ENCODE data around the gene IGFBP7. TPM values are rescaled to one million over a fixed set of nuclear protein-coding genes. Genes with fewer than 3 reads are reported as not detected.

The IGFBP7 gene
- total and polyA plus RNA-seq, 2 of the 8 experiments (the other 6 are each of a cell fraction or from before 2014, with no cell fraction given): 0.17 to 0.48 TPM

DNA sequence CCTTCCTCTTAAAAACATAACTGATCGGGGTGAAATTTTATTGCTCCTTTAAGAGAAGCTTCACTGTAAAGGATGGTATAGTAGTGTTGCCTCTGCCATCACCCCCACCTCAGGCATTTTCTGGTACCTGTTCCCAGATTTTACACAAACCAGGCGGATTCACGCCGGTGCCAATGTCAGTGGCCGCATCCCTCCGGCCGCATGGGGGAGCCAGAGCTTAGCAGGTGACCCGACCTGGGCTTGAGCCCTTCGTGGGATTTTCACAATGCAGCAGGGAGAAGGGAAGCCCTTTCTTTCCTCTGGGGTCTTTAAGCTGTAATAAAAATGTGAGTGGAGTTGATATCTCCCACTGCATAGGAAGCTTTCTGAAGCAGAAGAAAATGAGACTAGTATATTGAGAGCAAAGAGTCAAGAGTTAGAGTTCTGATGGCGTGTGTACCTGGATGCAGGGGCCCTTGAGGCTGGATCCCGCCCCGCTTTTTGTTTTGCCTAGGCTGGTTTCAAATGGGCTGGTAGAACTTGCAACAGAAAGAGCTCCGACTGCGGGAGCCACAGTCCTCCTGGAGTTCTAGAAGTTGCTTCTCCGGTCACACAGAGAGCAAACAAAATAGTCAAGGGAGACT is 72.1 kb downstream of the IGFBP7 start (continued):
- TF ChIP-seq HDAC2 (IDR thresholded peaks at IDR 0.05; ENCODE audit: borderline replicate concordance in 1 of 2, low read depth in 2 of 2, low read length in 2 of 2) (peak in 1 of 2 experiments; percentile 86; a peak in 1 of 4 replicates), BACH1 (IDR thresholded peaks at IDR 0.05; ENCODE audit: low read length) (0 out of 2 replicates have a peak, but pooled peaks have one; percentile 48)
